K562 (cell line): ENCODE data around the gene MARK4.

Source experiments
- ADNP ChIP-seq: fragments of 200-800 bp; sonication (Bioruptor generic); IDR thresholded peaks from 2 replicates; pipeline ENCODE4 v1.6.1; 2016; ENCODE audit warnings: missing genetic modification characterization, missing compliant biosample characterization
- CHD2 ChIP-seq: IDR thresholded peaks from 2 replicates; pipeline ENCODE4 v1.6.1; 2011; ENCODE audit warnings: low read depth, low read length
- CTCF ChIP-seq, 3 experiments: IDR thresholded peaks in 2 of 3; conservative IDR thresholded peaks in 1 of 3; 2 replicates each; pipeline ENCODE4 v1.5.1; 2011 to 2012; ENCODE audit warnings: low read length in 3 of 3, mild to moderate bottlenecking in 3 of 3, control low read depth in 2 of 3, improper control_type of control experiment in 1 of 3, inconsistent platforms in 1 of 3, low read depth in 1 of 3, mixed read lengths in 1 of 3, moderate library complexity in 1 of 3; ENCODE audit not compliant: insufficient read depth in 2 of 3
- FOXK2 ChIP-seq, 2 experiments: fragments of 450-650 bp; IDR thresholded peaks in 1 of 2; conservative IDR thresholded peaks in 1 of 2; 2 replicates each; pipeline ENCODE4 v1.6.1; 2016; ENCODE audit warnings: low read depth in 2 of 2, mild to moderate bottlenecking in 1 of 2
- GTF3C2 ChIP-seq: IDR thresholded peaks from 3 replicates; pipeline ENCODE4 v1.6.1; 2011; ENCODE audit warnings: borderline replicate concordance, mild to moderate bottlenecking, moderate library complexity; ENCODE audit not compliant: insufficient read length; ENCODE audit errors: extremely low read depth
- HMG20B ChIP-seq: fragments of 250-450 bp; sonication (Bioruptor Pico); IDR thresholded peaks from 2 replicates; pipeline ENCODE4 v1.5.0; 2021; ENCODE audit warnings: mild to moderate bottlenecking
- HMGXB4 ChIP-seq: sonication (generic); formaldehyde crosslinking; IDR thresholded peaks from 2 replicates; pipeline ENCODE4 v1.8.1; 2023; ENCODE audit warnings: mild to moderate bottlenecking, missing genetic modification reagents
- PRPF4 ChIP-seq: fragments of 200-400 bp; formaldehyde crosslinking; IDR thresholded peaks from one replicate; pipeline ENCODE4 v1.6.1; 2017; ENCODE audit warnings: low read length, low read depth, mild to moderate bottlenecking; ENCODE audit not compliant: insufficient read depth, poor library complexity, severe bottlenecking
- ZNF133 ChIP-seq: fragments of 250-450 bp; sonication (Bioruptor Pico); IDR thresholded peaks from 2 replicates; pipeline ENCODE4 v1.4.0; 2020; ENCODE audit warnings: mild to moderate bottlenecking

- 0 out of 2 replicates have a peak, but pooled peaks have one; percentile 5 for TF ChIP-seq ADNP (tag)
- TF ChIP-seq HMGXB4 (CRISPR knock-in tag), result no peak
- no peak for TF ChIP-seq FOXK2 (conservative IDR thresholded peaks at IDR 0.05 in 1 of 2, IDR thresholded peaks at IDR 0.05 in 1 of 2; ENCODE audit: low read depth in 2 of 2)
- TF ChIP-seq CTCF (IDR thresholded peaks at IDR 0.05 in 2 of 3, conservative IDR thresholded peaks at IDR 0.05 in 1 of 3; ENCODE audit: insufficient read depth in 2 of 3, low read depth in 1 of 3, low read length in 3 of 3), result no peak
- no peak for TF ChIP-seq GTF3C2
- TF ChIP-seq CHD2, result no peak
- no peak for TF ChIP-seq PRPF4
- no peak for TF ChIP-seq ZNF133 (CRISPR knock-in tag)
- no peak for TF ChIP-seq HMG20B (CRISPR knock-in tag)
Observed at GRCh38 chr19:45250216-45250831, 747 bp upstream of the MARK4 start.
